ENCODE data around the gene PTH. TPM values are rescaled to one million over a fixed set of nuclear protein-coding genes. Genes with fewer than 3 reads are reported as not detected.

Gene PTH
- total RNA-seq, 1 experiment from 2014 or later, result not detected

GRCh38 chr11:13450832-13451397, 44.9 kb downstream of the PTH start:
- Histone ChIP-seq H4K8ac (replicated peaks; ENCODE audit: insufficient read length, low read depth, low read length) (no peak overlapping the region), H3K4me2 (ENCODE audit: insufficient read depth, insufficient read length, low read length) (no peak overlapping the region), H3K56ac (ENCODE audit: insufficient read length, low read depth, low read length) (no peak overlapping the region), H3K4ac (ENCODE audit: low read depth, low read length) (no peak overlapping the region), H4K91ac (ENCODE audit: insufficient read length, low read depth, low read length) (no peak overlapping the region), H3K27me3 (ENCODE audit: insufficient read depth, low read length) (no peaks in the 10 kb centered on the region), H2BK5ac (ENCODE audit: insufficient read length, low read length) (no peak overlapping the region), H2BK20ac (ENCODE audit: low read depth, low read length, poor library complexity, severe bottlenecking) (no peak overlapping the region), H3K79me1 (ENCODE audit: insufficient read depth, low read depth, low read length, poor library complexity, severe bottlenecking) (no peaks in the 10 kb centered on the region), H2AK5ac (ENCODE audit: insufficient read length, low read length) (no peak overlapping the region), H3K23ac (ENCODE audit: insufficient read length, low read depth, low read length) (no peak overlapping the region), H3K4me1 (ENCODE audit: insufficient read depth, low read length) (no peaks in the 10 kb centered on the region), H3K14ac (ENCODE audit: insufficient read depth, low read length) (no peak overlapping the region), H3K18ac (ENCODE audit: insufficient read length, low read depth, low read length) (no peak overlapping the region), H3K9ac (ENCODE audit: extremely low read depth, insufficient read length, low read length) (no peak overlapping the region), H2BK12ac (ENCODE audit: insufficient read length, low read depth, low read length) (no peak overlapping the region), H2AFZ (ENCODE audit: low read length) (no peak overlapping the region), H2BK15ac (ENCODE audit: low read depth, low read length) (no peak overlapping the region), H3K79me2 (ENCODE audit: insufficient read depth, low read length) (peaks cover 2% of the 10 kb centered on the region; the same call in 1 of the 2 replicates), H4K5ac (ENCODE audit: insufficient read length, low read depth, low read length) (no peak overlapping the region), H4K20me1 (ENCODE audit: control insufficient read depth, insufficient read depth, insufficient read length) (no peaks in the 10 kb centered on the region), H3K23me2 (ENCODE audit: insufficient read length, low read depth, low read length, poor library complexity, severe bottlenecking) (no peaks in the 10 kb centered on the region), H3K9me3 (ENCODE audit: control insufficient read depth, low read depth, low read length) (no peaks in the 10 kb centered on the region), H2BK120ac (ENCODE audit: low read depth, low read length, poor library complexity, severe bottlenecking) (no peak overlapping the region), H3T11ph (ENCODE audit: low read length) (no peak overlapping the region), H3K27ac (ENCODE audit: insufficient read length, low read depth, low read length) (no peak overlapping the region)
- Mint-ChIP-seq H3K36me3 (ENCODE audit: insufficient read depth in 1 of 3, low read depth in 3 of 3) (peaks cover 0 to 2% (median 0%) of the 10 kb centered on the region in 3 experiments; a peak in 1 of 7 replicates), H3K9me3 (no peaks in the 10 kb centered on the region), H3K4me3 (no peak overlapping the region), H3K27me3 (ENCODE audit: low read depth) (no peaks in the 10 kb centered on the region), H3K4me1 (peaks cover 13 to 14% of the 10 kb centered on the region in 2 experiments), H3K27ac (peak overlapping the region in 2 of 3 experiments; percentile 6 to 78; a peak in 2 of 7 replicates)
- TF ChIP-seq, protein P1, sequence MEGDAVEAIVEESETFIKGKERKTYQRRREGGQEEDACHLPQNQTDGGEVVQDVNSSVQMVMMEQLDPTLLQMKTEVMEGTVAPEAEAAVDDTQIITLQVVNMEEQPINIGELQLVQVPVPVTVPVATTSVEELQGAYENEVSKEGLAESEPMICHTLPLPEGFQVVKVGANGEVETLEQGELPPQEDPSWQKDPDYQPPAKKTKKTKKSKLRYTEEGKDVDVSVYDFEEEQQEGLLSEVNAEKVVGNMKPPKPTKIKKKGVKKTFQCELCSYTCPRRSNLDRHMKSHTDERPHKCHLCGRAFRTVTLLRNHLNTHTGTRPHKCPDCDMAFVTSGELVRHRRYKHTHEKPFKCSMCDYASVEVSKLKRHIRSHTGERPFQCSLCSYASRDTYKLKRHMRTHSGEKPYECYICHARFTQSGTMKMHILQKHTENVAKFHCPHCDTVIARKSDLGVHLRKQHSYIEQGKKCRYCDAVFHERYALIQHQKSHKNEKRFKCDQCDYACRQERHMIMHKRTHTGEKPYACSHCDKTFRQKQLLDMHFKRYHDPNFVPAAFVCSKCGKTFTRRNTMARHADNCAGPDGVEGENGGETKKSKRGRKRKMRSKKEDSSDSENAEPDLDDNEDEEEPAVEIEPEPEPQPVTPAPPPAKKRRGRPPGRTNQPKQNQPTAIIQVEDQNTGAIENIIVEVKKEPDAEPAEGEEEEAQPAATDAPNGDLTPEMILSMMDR (conservative IDR thresholded peaks at IDR 0.05), result no peak
- no CpG with 5 or more reads among the region's 2 CpGs for WGBS (ENCODE audit: extremely low coverage, insufficient read length, low lambda C conversion rate)
- DNase-seq, result no peak
